Measurements from ENCODE around the gene SYNJ2.
"Not testable (repeated sequence)": the region's sequence is repeated elsewhere in the genome, so short reads cannot be mapped to it uniquely, and the experiment has no call there.

The SYNJ2 gene

GRCh38 chr6:157981395-157982101, at the start of gene SYNJ2:
TSS of gene SYNJ2 (plus strand) at chr6:157981863. CDS start at chr6:157981962, 99 bp downstream.
- DNase-seq = peak in 1 of 2 donors; percentile 46

- DNase-seq = no peak
These were observed 45.9 kb upstream of the SYNJ2 start for GRCh38 chr6:157935786-157936185.

- no peak for DNase-seq
These were observed 44.3 kb upstream of the SYNJ2 start for GRCh38 chr6:157937318-157937717.

GRCh38 chr6:157937916-157938315, 43.7 kb upstream of the SYNJ2 start:
- DNase-seq = no peak

- DNase-seq = not testable (repeated sequence)
These were observed 41.2 kb upstream of the SYNJ2 start for GRCh38 chr6:157940375-157941036.

- DNase-seq = no peak
These were observed 40.4 kb upstream of the SYNJ2 start for GRCh38 chr6:157941101-157941863.

GRCh38 chr6:157942351-157942750, 39.3 kb upstream of the SYNJ2 start:
- no peak for DNase-seq

GRCh38 chr6:157943249-157943963, 38.3 kb upstream of the SYNJ2 start:
- no peak for DNase-seq

- DNase-seq = no peak
These were observed 37.7 kb upstream of the SYNJ2 start for GRCh38 chr6:157943964-157944283.

- no peak for DNase-seq
These were observed 36.4 kb upstream of the SYNJ2 start for GRCh38 chr6:157944983-157945931.

- no peak for DNase-seq
These were observed 35.5 kb upstream of the SYNJ2 start for GRCh38 chr6:157946053-157946617.

GRCh38 chr6:157946865-157947532, 34.7 kb upstream of the SYNJ2 start:
- DNase-seq = no peak

- not testable (repeated sequence) for DNase-seq
These were observed 30.8 kb upstream of the SYNJ2 start for GRCh38 chr6:157950899-157951298.

- DNase-seq = no peak
These were observed 29.8 kb upstream of the SYNJ2 start for GRCh38 chr6:157951828-157952227.

- DNase-seq = no peak
These were observed 28.8 kb upstream of the SYNJ2 start for GRCh38 chr6:157952861-157953351.

- DNase-seq = no peak
These were observed 28.0 kb upstream of the SYNJ2 start for GRCh38 chr6:157953580-157954091.

GRCh38 chr6:157954150-157955117, 27.2 kb upstream of the SYNJ2 start:
- DNase-seq = no peak

- no peak for DNase-seq
These were observed 26.0 kb upstream of the SYNJ2 start for GRCh38 chr6:157955675-157956074.

- DNase-seq = no peak
These were observed 25.4 kb upstream of the SYNJ2 start for GRCh38 chr6:157956171-157956730.

All from bone marrow (tissue), 2 donors.